IMR-90 (cell line): Measurements from ENCODE around the gene OR10S1. TPM values are rescaled to one million over a fixed set of nuclear protein-coding genes. Genes with fewer than 3 reads are reported as not detected.

Source experiments
- ATAC-seq: fragments of 200-7000 bp; cut with Tn5 transposase; 2 replicates; pipeline ENCODE4 v1.9.1; 2020; ENCODE audit warnings: low read depth, mild to moderate bottlenecking, moderate library complexity
- BruUV-seq: library from RNA; stranded (reverse); fragments of 400-500 nt; replicated peaks from 2 replicates; lab custom pipeline; 2021; lab: Mats Ljungman, UMichigan
- CTCF ChIA-PET: fragments of 300-600 bp; formaldehyde crosslinking; extraction: SDS; loops from one replicate; lab custom pipeline; 2021; ENCODE audit warnings: antibody characterized with exemption; lab: Yijun Ruan, JAX
- POLR2A ChIA-PET: fragments of 300-600 bp; sonication (Branson Sonifier 250); formaldehyde crosslinking; loops from one replicate; lab custom pipeline; 2022; ENCODE audit warnings: antibody characterized with exemption; ENCODE audit not compliant: unreplicated experiment; lab: Charles Lee
- DNase-seq: peaks from one replicate; pipeline ENCODE4 v3.0.0; 2013
- H2AFZ ChIP-seq: replicated peaks from 2 replicates; pipeline ENCODE3; 2013; ENCODE audit warnings: low read length, mild to moderate bottlenecking; ENCODE audit not compliant: poor library complexity
- H2AK5ac ChIP-seq: 2 replicates; pipeline ENCODE4 v1.6.1; 2013; ENCODE audit warnings: low read depth, low read length, inconsistent platforms
- H2AK9ac ChIP-seq: replicated peaks from 2 replicates; pipeline ENCODE3; 2013; ENCODE audit warnings: mild to moderate bottlenecking, low read depth, low read length, moderate library complexity; ENCODE audit not compliant: poor library complexity
- H2BK120ac ChIP-seq: 2 replicates; pipeline ENCODE4 v1.6.1; 2013; ENCODE audit warnings: low read depth, low read length, inconsistent platforms
- H2BK15ac ChIP-seq: 3 replicates; pipeline ENCODE4 v1.6.1; 2013; ENCODE audit warnings: low read depth, low read length, inconsistent platforms
- H2BK20ac ChIP-seq: 2 replicates; pipeline ENCODE4 v1.6.1; 2013; ENCODE audit warnings: low read depth, mild to moderate bottlenecking, inconsistent platforms, low read length, moderate library complexity
- H2BK5ac ChIP-seq: 2 replicates; pipeline ENCODE4 v1.6.1; 2013; ENCODE audit warnings: mild to moderate bottlenecking, low read depth, low read length, inconsistent platforms; ENCODE audit not compliant: poor library complexity, severe bottlenecking
- H3K14ac ChIP-seq: replicated peaks from 2 replicates; pipeline ENCODE4 v1.6.1; 2013; ENCODE audit warnings: low read depth, low read length, inconsistent platforms
- H3K18ac ChIP-seq: 2 replicates; pipeline ENCODE4 v1.6.1; 2013; ENCODE audit warnings: low read depth, low read length, control low read depth
- H3K23ac ChIP-seq: 2 replicates; pipeline ENCODE4 v1.6.1; 2013; ENCODE audit warnings: low read depth, low read length, inconsistent platforms
- H3K27ac ChIP-seq: 2 replicates; pipeline ENCODE4 v1.5.1; 2013; ENCODE audit warnings: mild to moderate bottlenecking, control low read depth, low read length; ENCODE audit not compliant: insufficient read depth
- H3K27me3 ChIP-seq: 2 replicates; pipeline ENCODE4 v1.6.1; 2013; ENCODE audit warnings: low read length; ENCODE audit not compliant: control insufficient read depth, insufficient read depth
- H3K36me3 ChIP-seq: 2 replicates; pipeline ENCODE4 v1.6.1; 2013; ENCODE audit warnings: low read length, mixed read lengths; ENCODE audit not compliant: control insufficient read depth, insufficient read depth
- H3K4ac ChIP-seq: 2 replicates; pipeline ENCODE4 v1.6.1; 2013; ENCODE audit warnings: low read depth, low read length, inconsistent platforms
- H3K4me1 ChIP-seq: 2 replicates; pipeline ENCODE4 v1.6.1; 2013; ENCODE audit warnings: low read length, mixed read lengths; ENCODE audit not compliant: control insufficient read depth, insufficient read depth
- H3K4me2 ChIP-seq: 2 replicates; pipeline ENCODE4 v1.6.1; 2013; ENCODE audit warnings: low read depth, mild to moderate bottlenecking, control low read depth, low read length, moderate library complexity
- H3K4me3 ChIP-seq: 2 replicates; pipeline ENCODE4 v1.5.1; 2013; ENCODE audit warnings: low read depth, mild to moderate bottlenecking, control low read depth, low read length, moderate library complexity; ENCODE audit not compliant: insufficient read depth
- H3K56ac ChIP-seq: 2 replicates; pipeline ENCODE4 v1.6.1; 2013; ENCODE audit warnings: low read length, inconsistent platforms; ENCODE audit not compliant: insufficient read depth; ENCODE audit errors: extremely low read depth
- H3K79me1 ChIP-seq, 2 experiments: 2 replicates each; pipeline ENCODE4 v1.6.1; 2013; ENCODE audit warnings: low read length in 2 of 2, inconsistent platforms in 1 of 2, low read depth in 1 of 2
- H3K9ac ChIP-seq: 2 replicates; pipeline ENCODE4 v1.6.1; 2013; ENCODE audit warnings: low read depth, low read length, control low read depth
- H3K9me1 ChIP-seq: 2 replicates; pipeline ENCODE4 v1.6.1; 2013; ENCODE audit warnings: low read length, inconsistent platforms; ENCODE audit not compliant: insufficient read depth
- H3K9me3 ChIP-seq: 2 replicates; pipeline ENCODE4 v1.6.1; 2013; ENCODE audit warnings: low read length; ENCODE audit not compliant: control insufficient read depth, insufficient read depth
- H4K20me1 ChIP-seq: 2 replicates; pipeline ENCODE4 v1.6.1; 2013; ENCODE audit warnings: low read length, inconsistent platforms; ENCODE audit not compliant: insufficient read depth
- H4K5ac ChIP-seq: 2 replicates; pipeline ENCODE4 v1.6.1; 2013; ENCODE audit warnings: mild to moderate bottlenecking, low read depth, low read length, control low read depth
- H4K8ac ChIP-seq, 2 experiments: 2 replicates each; pipeline ENCODE4 v1.6.1; 2013; ENCODE audit warnings: low read depth in 2 of 2, low read length in 2 of 2, control low read depth in 1 of 2, inconsistent platforms in 1 of 2
- H4K91ac ChIP-seq: 2 replicates; pipeline ENCODE4 v1.6.1; 2013; ENCODE audit warnings: low read depth, low read length, inconsistent platforms; ENCODE audit not compliant: insufficient read depth
- BHLHE40 ChIP-seq: fragments of 150-350 bp; IDR thresholded peaks from 2 replicates; pipeline ENCODE4 v1.6.1; 2016; ENCODE audit warnings: mild to moderate bottlenecking, low read depth, low read length
- CEBPB ChIP-seq: IDR thresholded peaks from 2 replicates; pipeline ENCODE4 v1.6.1; 2012; ENCODE audit warnings: low read depth, low read length, improper control_type of control experiment
- CHD1 ChIP-seq: IDR thresholded peaks from 2 replicates; pipeline ENCODE4 v1.6.1; 2012; ENCODE audit warnings: low read depth, low read length, improper control_type of control experiment
- FOS ChIP-seq: fragments of 150-350 bp; IDR thresholded peaks from 2 replicates; pipeline ENCODE4 v1.6.1; 2016; ENCODE audit warnings: low read depth, low read length
- MAFK ChIP-seq: IDR thresholded peaks from 2 replicates; pipeline ENCODE4 v1.6.1; 2012; ENCODE audit warnings: low read depth, low read length, improper control_type of control experiment
- MAZ ChIP-seq: IDR thresholded peaks from 2 replicates; pipeline ENCODE4 v1.6.1; 2012; ENCODE audit warnings: low read depth, mild to moderate bottlenecking, low read length, improper control_type of control experiment, moderate library complexity, borderline replicate concordance
- MXI1 ChIP-seq: IDR thresholded peaks from 2 replicates; pipeline ENCODE4 v1.6.1; 2012; ENCODE audit warnings: low read depth, mild to moderate bottlenecking, low read length, moderate library complexity, borderline replicate concordance
- NFE2L2 ChIP-seq: fragments of 150-350 bp; IDR thresholded peaks from 2 replicates; pipeline ENCODE4 v1.6.1; 2016; ENCODE audit warnings: low read depth, mild to moderate bottlenecking, low read length
- RCOR1 ChIP-seq: IDR thresholded peaks from 2 replicates; pipeline ENCODE4 v1.6.1; 2012; ENCODE audit warnings: mild to moderate bottlenecking, low read length, improper control_type of control experiment; ENCODE audit not compliant: insufficient replicate concordance
- RFX5 ChIP-seq: IDR thresholded peaks from 2 replicates; pipeline ENCODE4 v1.8.0; 2012; ENCODE audit warnings: low read depth, mild to moderate bottlenecking, low read length, moderate library complexity
- SMC3 ChIP-seq: fragments of 150-350 bp; IDR thresholded peaks from 2 replicates; pipeline ENCODE4 v1.6.1; 2016; ENCODE audit warnings: low read depth, mild to moderate bottlenecking, antibody characterized with exemption, low read length, moderate library complexity
- USF2 ChIP-seq: fragments of 150-350 bp; IDR thresholded peaks from 2 replicates; pipeline ENCODE4 v1.6.1; 2017; ENCODE audit warnings: mild to moderate bottlenecking, antibody characterized with exemption, low read length, low read depth
- dilution Hi-C: fragments of 300-500 bp; cut with HindIII; formaldehyde crosslinking; loops from one replicate; pipeline ENCODE4 v1.14.3; 2018; ENCODE audit warnings: low sequenced_read_pairs; ENCODE audit not compliant: unreplicated experiment
- in situ Hi-C: fragments of 300-500 bp; cut with MboI; formaldehyde crosslinking; loops from 3 replicates; pipeline ENCODE4 v1.14.3; 2019; ENCODE audit warnings: low sequenced_read_pairs, inconsistent platforms, mixed read lengths
- intact Hi-C: fragments of 100-400 bp; cut with micrococcal nuclease; formaldehyde crosslinking; loops from 2 replicates; pipeline ENCODE4 v1.10.0; 2022
- polyA plus RNA-seq, 3 experiments: library from polyadenylated mRNA; depleted of rRNA; stranded (reverse); fragments of >200 nt; gene quantifications; 2 replicates each; pipeline ENCODE4 v1.2.3, GENCODE V29; 2012; ENCODE audit warnings: low replicate concordance in 1 of 3
- total RNA-seq: library from RNA; depleted of rRNA; stranded (reverse); fragments of >200 nt; gene quantifications from 2 replicates; pipeline ENCODE4 v1.2.3, GENCODE V29; 2012
- TF ChIP-seq, protein P1 (sequence below): fragments of 150-350 bp; IDR thresholded peaks from 2 replicates; pipeline ENCODE4 v1.6.1; 2016; ENCODE audit warnings: low read depth, mild to moderate bottlenecking, low read length, moderate library complexity, borderline replicate concordance
- TF ChIP-seq, protein P2 (sequence below): conservative IDR thresholded peaks from 2 replicates; pipeline ENCODE4 v1.5.1; 2012; ENCODE audit warnings: mild to moderate bottlenecking, low read depth, low read length, improper control_type of control experiment

OR10S1 gene
- total and polyA plus RNA-seq, 2 of the 4 experiments (the other 2 are of a cell fraction): not detected

DNA sequence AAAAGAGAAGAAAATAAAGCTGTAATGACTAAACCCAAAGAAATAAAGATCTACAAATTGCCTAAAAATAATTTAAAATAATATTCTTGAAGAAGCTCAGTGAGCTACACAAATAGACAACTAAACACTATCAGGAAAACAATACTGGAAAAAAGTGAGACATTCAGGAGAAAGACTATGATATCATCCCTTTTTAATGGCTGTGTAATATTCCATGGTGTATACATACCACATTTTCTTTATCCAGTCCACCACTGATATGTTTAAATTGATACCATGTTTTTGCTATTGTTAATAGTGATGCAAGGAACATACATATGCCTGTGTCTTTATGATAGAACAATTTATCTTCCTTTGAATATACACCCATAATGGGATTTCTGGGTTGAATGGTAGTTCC is 20.8 kb downstream of the OR10S1 start:
- in situ Hi-C loops: no loop called here
- POLR2A ChIA-PET: no interaction called here

More for the DNA sequence above, 20.8 kb downstream of the OR10S1 start:
- Histone ChIP-seq H3K23ac (no peak overlapping the region), H3K56ac (no peak overlapping the region), H3K18ac (no peak overlapping the region), H4K8ac (no peak overlapping the region), H3K9me1 (no peaks in the 10 kb centered on the region), H3K4me3 (no peak overlapping the region), H2BK5ac (no peak overlapping the region), H3K27me3 (no peaks in the 10 kb centered on the region), H3K27ac (no peak overlapping the region), H3K4ac (no peak overlapping the region), H2BK120ac (no peak overlapping the region), H3K9me3 (peaks cover 4% of the 10 kb centered on the region; the same call in 1 of the 2 replicates), H4K5ac (no peak overlapping the region), H2BK20ac (no peak overlapping the region), H3K14ac (no peak overlapping the region), H2BK15ac (no peak overlapping the region), H4K91ac (no peak overlapping the region), H3K4me1 (no peaks in the 10 kb centered on the region), H4K20me1 (no peaks in the 10 kb centered on the region), H2AFZ (no peak overlapping the region), H3K36me3 (no peaks in the 10 kb centered on the region), H2AK5ac (no peak overlapping the region), H3K79me1 (no peaks in the 10 kb centered on the region), H2AK9ac (no peak overlapping the region), H3K9ac (no peak overlapping the region), H3K4me2 (no peak overlapping the region)
- ATAC-seq: no peak
- CTCF ChIA-PET: no interaction called here
- intact Hi-C loops: no loop called here
- dilution Hi-C loops: no loop called here
- TF ChIP-seq SMC3 (no peak), MXI1 (no peak), FOS (no peak), NFE2L2 (no peak), CHD1 (no peak), RCOR1 (no peak), BHLHE40 (no peak), CEBPB (no peak), MAZ (no peak), USF2 (no peak), MAFK (no peak), RFX5 (no peak)
- TF ChIP-seq, protein P1, sequence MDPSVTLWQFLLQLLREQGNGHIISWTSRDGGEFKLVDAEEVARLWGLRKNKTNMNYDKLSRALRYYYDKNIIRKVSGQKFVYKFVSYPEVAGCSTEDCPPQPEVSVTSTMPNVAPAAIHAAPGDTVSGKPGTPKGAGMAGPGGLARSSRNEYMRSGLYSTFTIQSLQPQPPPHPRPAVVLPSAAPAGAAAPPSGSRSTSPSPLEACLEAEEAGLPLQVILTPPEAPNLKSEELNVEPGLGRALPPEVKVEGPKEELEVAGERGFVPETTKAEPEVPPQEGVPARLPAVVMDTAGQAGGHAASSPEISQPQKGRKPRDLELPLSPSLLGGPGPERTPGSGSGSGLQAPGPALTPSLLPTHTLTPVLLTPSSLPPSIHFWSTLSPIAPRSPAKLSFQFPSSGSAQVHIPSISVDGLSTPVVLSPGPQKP: no peak
- TF ChIP-seq, protein P2, sequence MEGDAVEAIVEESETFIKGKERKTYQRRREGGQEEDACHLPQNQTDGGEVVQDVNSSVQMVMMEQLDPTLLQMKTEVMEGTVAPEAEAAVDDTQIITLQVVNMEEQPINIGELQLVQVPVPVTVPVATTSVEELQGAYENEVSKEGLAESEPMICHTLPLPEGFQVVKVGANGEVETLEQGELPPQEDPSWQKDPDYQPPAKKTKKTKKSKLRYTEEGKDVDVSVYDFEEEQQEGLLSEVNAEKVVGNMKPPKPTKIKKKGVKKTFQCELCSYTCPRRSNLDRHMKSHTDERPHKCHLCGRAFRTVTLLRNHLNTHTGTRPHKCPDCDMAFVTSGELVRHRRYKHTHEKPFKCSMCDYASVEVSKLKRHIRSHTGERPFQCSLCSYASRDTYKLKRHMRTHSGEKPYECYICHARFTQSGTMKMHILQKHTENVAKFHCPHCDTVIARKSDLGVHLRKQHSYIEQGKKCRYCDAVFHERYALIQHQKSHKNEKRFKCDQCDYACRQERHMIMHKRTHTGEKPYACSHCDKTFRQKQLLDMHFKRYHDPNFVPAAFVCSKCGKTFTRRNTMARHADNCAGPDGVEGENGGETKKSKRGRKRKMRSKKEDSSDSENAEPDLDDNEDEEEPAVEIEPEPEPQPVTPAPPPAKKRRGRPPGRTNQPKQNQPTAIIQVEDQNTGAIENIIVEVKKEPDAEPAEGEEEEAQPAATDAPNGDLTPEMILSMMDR: no peak
- BruUV-seq: no TSS peak
- no peak for DNase-seq
